AG20443 (cell line): ENCODE measurements around the gene FYN.
"Not testable (repeated sequence)": the region's sequence is repeated elsewhere in the genome, so short reads cannot be mapped to it uniquely, and the experiment has no call there.

Source experiments
- DNase-seq: peaks from one replicate; pipeline ENCODE4 v3.0.0; 2012; ENCODE audit warnings: low spot score, mixed read lengths

FYN gene

DNA sequence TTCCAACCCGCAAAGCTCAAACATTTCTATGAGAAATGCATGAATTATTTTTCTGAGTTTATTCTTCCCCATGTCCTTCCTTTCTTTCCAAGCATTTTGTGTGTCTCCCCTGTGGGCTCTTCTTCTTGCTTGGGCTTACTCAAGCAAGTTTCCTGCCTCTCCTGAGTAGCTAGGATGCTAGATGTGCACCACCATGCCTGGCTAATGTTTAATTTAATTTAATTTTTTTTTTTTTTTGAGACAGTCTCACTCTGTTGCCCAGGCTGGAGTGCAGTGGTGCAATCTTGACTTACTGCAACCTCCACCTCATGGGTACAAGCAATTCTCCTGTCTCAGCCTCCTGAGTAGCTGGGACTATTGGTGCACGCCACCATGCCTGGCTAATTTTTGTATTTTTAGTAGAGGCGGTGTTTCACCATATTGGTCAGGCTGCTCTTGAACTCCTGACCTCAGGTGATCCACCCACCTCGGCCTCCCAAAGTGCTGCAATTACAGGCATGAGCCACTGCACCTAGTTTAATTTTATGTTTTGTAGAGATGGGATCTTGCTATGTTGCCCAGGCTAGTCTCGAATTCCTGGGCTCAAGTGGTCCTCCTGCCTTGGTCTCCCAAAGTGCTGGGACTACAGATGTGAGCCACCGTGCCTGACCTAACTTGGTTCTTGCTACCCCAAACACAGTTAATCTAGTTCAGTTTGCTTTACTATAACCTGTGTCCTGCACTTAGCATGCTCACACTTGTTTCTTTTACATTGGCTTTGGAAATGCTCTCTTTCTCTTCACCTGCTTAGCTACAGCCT, 192.2 kb downstream of the FYN start:
- not testable (repeated sequence) for DNase-seq

GRCh38 chr6:111680015-111680712, 193.1 kb downstream of the FYN start:
- no peak for DNase-seq

DNA sequence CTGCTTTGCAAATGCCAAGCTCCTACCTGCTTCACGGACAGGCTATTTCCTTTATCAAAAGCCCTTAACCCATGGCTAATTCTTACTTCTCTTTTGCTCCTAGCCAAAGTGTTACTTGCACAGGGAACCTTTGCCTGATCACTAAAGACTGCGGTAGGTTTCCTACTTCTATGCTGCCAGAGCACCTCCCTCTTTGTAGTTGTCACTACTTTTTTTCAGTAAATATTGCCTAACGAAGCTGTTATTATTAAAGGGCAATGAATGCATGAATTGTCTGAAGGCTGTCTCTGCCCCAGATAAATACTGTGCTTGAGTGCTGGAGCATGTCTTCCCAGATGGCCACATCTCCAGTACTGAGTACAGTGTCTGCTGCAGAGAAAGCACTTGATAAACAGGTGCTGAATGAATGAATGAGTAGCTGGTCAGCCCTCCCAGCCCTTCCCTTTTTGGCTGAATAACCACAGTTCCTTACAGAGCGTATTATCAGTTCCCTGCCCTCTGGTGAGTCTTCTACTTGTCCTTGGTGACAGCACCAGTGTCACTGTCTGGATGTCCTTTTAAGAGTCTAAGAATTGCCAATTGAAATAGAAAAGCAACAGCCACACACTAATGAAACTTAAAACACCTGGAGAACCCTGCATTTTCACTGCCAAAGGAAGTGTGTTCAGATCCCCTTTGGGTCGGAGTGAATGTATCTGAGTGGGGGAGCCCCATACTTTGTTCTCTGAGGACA, 194.0 kb downstream of the FYN start:
- no peak for DNase-seq

GRCh38 chr6:111677249-111677990, 195.8 kb downstream of the FYN start:
- no peak for DNase-seq

DNA sequence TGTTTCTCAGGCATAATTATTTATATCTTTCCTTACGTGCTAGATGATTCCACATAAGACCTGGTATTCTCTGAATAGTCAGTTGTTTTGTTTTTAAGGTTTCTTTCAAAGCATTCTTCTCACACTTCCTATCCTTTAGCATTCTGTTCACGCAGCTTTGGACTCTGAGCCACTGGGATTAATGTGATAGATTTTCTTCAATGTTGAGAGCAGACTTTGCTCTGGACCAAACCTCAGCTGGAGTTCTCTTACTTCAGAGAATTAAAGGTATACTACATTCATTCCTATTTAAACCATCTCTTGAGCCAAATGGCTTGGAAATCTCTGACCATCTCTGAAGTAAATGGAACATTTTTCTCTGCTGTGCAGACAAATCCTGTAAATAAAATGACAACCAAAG, 196.9 kb downstream of the FYN start:
- DNase-seq = no peak

- DNase-seq = no peak
These were observed 198.4 kb downstream of the FYN start for GRCh38 chr6:111674883-111675282.

- DNase-seq = no peak
These were observed 198.8 kb downstream of the FYN start for GRCh38 chr6:111674413-111674812.

DNA sequence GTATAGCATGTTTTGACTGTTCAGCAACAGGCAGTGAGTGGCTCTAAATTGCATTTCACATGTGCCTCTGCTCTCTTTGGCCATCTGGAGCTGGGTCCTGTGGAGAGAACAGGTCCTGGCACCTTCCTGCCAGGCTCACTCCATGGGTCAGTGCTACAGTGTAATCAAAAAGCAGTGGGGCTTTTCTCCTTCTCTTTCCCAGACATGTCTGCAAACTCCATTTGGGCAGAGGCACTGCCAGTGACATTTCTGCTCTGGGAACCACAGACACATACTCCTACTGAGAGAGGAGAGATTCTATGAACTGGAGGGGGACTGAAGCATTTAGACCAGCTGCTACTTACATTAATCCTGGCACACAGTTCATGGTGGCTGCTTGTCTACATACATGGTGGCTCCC, 199.3 kb downstream of the FYN start:
- DNase-seq = no peak

GRCh38 chr6:111673532-111673931, 199.7 kb downstream of the FYN start:
- no peak for DNase-seq

- no peak for DNase-seq
These were observed 200.3 kb downstream of the FYN start for GRCh38 chr6:111672761-111673450.

- DNase-seq = no peak
These were observed 203.9 kb downstream of the FYN start for GRCh38 chr6:111669326-111669725.

GRCh38 chr6:111668410-111668809, 204.8 kb downstream of the FYN start:
- no peak for DNase-seq

DNA sequence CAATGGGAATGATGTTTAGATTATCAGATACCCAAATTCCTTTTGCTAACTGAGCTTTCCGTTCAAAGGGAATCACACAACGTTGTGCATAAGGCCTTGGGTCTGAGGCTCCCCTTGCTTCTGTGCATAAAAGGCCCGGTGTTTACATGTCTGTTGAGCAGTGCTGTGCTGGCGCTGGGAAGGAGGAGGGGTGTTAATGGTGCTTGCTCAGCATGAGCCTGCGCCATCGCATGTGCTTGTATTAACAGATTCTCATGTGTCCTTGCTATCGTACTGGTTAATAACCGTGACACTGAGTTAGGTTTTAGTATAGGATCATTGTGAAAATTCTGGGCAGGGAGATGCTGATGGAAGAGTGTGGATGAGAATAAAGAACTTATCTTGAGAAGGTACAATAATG, 205.3 kb downstream of the FYN start:
- DNase-seq = no peak

DNA sequence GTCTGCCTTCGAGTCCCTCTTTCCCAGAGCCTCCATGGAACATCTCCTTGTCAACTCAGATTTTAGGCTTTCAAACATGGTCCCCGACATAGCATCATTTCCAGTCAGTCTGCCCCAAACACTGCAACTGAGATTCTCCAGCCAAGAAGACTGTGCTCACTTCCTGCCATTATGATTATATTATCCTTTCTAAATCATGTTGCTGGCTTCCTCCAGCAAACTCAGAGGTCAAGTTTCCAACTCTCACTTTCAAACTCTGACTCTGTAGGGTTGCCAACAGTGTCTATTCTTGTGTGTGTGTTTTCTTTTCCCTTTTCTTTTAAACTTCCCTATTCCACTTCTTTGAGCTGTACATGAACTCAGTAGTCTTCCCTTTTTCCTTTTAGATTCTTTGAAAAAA, 206.4 kb downstream of the FYN start:
- DNase-seq = no peak

DNA sequence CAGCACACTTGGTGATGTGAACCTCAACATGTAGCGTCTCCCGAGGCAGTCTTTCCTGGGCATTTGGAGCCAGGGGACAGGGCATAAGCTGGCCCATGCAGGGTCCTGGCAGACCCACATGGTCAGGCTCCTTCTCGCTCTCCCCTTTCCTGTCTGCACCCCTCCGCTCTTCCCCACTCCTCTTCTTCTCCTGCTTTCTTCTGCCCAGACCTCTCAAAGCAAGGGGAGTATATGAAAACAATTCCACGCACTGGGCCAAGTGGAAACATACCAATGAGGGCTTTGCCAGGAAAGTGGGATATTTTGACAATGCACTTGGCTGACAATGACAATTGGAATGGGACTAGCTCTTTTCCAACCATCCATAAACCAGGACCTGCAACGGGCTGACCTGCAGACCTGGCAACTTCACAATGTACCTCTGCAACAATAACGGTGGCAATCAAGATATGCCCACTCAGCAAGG, 208.7 kb downstream of the FYN start:
- peak; percentile 22 for DNase-seq

GRCh38 chr6:111663692-111664564, 209.3 kb downstream of the FYN start:
- peak; percentile 73 for DNase-seq

DNA sequence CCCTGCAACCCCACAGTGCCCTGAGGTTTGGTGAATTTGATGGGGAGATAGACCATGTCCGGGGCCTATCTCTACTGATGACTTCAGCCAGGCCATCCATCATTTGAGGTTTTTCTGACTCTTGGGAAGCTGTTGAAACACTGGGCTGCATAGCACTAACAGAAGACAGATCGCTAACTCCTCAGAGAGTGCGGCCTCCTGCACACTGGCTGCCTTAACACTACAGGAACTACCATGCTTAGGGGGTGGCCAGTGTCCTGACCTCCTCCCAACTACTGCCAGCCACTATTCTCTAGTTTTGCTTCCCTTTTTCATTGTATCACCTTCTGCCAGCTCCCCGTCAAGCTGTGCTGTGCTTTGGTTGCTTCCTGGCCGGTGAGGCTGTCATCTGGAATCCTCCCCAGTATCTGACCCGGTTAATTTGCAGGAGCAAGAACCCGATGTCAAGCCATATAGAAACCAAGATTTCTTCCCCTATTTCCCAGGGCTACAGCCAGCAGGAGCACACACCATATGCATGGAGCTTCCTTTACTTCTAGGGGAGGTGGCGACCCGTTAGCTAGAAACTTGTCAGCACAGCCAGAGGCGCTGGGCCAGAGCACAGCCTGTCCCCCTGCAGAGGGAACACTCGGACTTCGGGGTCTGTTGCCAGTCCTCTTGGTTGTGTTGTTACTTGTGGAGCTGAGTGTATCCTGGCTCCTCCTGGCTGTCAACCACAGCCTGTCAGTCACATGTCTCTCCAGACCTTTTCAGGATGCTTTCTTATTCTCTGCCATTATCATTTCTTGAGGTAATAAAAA, 210.3 kb downstream of the FYN start:
- no peak for DNase-seq

GRCh38 chr6:111662072-111662793, 211.0 kb downstream of the FYN start:
- DNase-seq = no peak

DNA sequence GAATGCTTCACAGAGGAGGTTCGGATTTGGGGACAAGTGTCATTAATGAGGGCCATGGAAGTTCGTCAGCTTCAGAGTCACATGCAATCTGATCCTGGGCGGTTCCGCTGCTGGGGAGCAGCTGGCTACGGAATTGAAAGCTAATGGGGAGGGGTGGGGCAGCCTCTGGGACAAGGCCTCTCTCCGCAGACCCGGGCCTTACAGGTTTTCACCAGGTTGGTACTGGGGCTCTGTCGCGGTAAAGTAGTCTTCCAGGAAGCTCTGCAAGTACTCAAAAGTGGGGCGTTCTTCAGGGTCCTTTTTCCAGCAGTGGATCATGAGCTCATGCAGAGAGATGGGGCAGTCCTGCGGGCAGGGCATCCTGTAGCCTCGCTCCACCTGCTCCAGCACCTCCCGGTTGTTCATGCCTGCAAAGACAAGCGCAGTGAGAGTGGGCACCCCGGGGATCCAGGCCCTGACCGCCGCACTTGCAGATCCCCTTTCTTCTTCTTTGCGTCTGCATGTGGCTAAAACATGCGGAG, 211.7 kb downstream of the FYN start:
- DNase-seq = no peak
